H1 (cell line): ENCODE data around the gene MIPEP. TPM values are rescaled to one million over a fixed set of nuclear protein-coding genes. Genes with fewer than 3 reads are reported as not detected.

Experiments
- ATF2 ChIP-seq: IDR thresholded peaks from 2 replicates; pipeline ENCODE4 v1.6.1; 2012; ENCODE audit warnings: low read length, inconsistent platforms
- BCL11A ChIP-seq, 2 experiments: IDR thresholded peaks; one replicate each; pipeline ENCODE4 v1.6.1; 2011; ENCODE audit warnings: low read depth in 2 of 2, low read length in 2 of 2, mild to moderate bottlenecking in 2 of 2
- CHD1 ChIP-seq: IDR thresholded peaks from 2 replicates; pipeline ENCODE4 v1.6.1; 2012; ENCODE audit warnings: low read depth, low read length, improper control_type of control experiment
- CHD7 ChIP-seq: fragments of 300-600 bp; sonication (generic); IDR thresholded peaks from 2 replicates; pipeline ENCODE4 v1.7.1; 2012; ENCODE audit warnings: low read length, moderate library complexity, mild to moderate bottlenecking, inconsistent platforms; ENCODE audit not compliant: insufficient replicate concordance
- SP1 ChIP-seq: IDR thresholded peaks from 2 replicates; pipeline ENCODE4 v1.6.1; 2011; ENCODE audit warnings: low read depth, low read length
- SRF ChIP-seq: IDR thresholded peaks from 2 replicates; pipeline ENCODE4 v1.6.1; 2011; ENCODE audit warnings: mild to moderate bottlenecking, low read depth, low read length, moderate library complexity
- polyA plus RNA-seq, 7 experiments: library from polyadenylated mRNA; depleted of rRNA in 3 of 7; stranded (reverse) in 5 of 7; unstranded in 2 of 7; fragments of >200 nt in 5 of 7; fragments of 200-250 nt in 2 of 7; gene quantifications; 1 replicate in 5 of 7; 2 replicates in 1 of 7; 4 replicates in 1 of 7; pipeline versions ENCODE4 v1.2.1 to v1.2.3, GENCODE V29; 2011 to 2013; ENCODE audit warnings: missing spikeins in 2 of 7, mixed read lengths in 2 of 7
- total RNA-seq: library from RNA; stranded (reverse); fragmentation: NEBNext Ultra II Directional; extraction: Animal tissue kit (Norgen Biotek cat#: 25700); gene quantifications from 2 replicates; pipeline ENCODE4 v1.2.1, GENCODE V29; 2021

The MIPEP gene
- total and polyA plus RNA-seq, 2 of the 8 experiments (the other 6 are each of a cell fraction or from before 2014, with no cell fraction given): 24.0 to 24.2 TPM

- TF ChIP-seq ATF2 (no peak), CHD1 (no peak), CHD7 (no peak), BCL11A (IDR thresholded peaks at IDR 0.05; ENCODE audit: low read depth in 2 of 2, low read length in 2 of 2) (no peak), SRF (no peak), SP1 (no peak)
These were observed 204.6 kb downstream of the MIPEP start (continued) for GRCh38 chr13:23684647-23685046.
